Measurements from ENCODE around the gene PDLIM7.
A peak's percentile ranks its signal among the peaks of the same experiment; 100 is the strongest.

Gene PDLIM7

GRCh38 chr5:177523711-177524538 is 26.5 kb upstream of the PDLIM7 start:
- DNase-seq: no peak

- no peak for DNase-seq
Measured at GRCh38 chr5:177520916-177521513, 23.6 kb upstream of the PDLIM7 start.

- no peak for DNase-seq
Measured at GRCh38 chr5:177520271-177520670, 22.9 kb upstream of the PDLIM7 start.

- DNase-seq: no peak
Measured at GRCh38 chr5:177519463-177520235, 22.2 kb upstream of the PDLIM7 start.

GRCh38 chr5:177516601-177517568 is 19.5 kb upstream of the PDLIM7 start, which contains the start of gene DDX41:
Gene DDX41, minus strand, starts transcription at chr5:177516961. Its CDS starts 16 bp downstream, at chr5:177516945.
- DNase-seq: peak; percentile 49

- DNase-seq: no peak
Measured at GRCh38 chr5:177515580-177515979, 18.2 kb upstream of the PDLIM7 start.

GRCh38 chr5:177514541-177514940 is 17.1 kb upstream of the PDLIM7 start:
- no peak for DNase-seq

GRCh38 chr5:177513500-177513899 is 16.1 kb upstream of the PDLIM7 start:
- no peak for DNase-seq

GRCh38 chr5:177512736-177513380 is 15.5 kb upstream of the PDLIM7 start:
- no peak for DNase-seq

GRCh38 chr5:177511796-177512675 is 14.6 kb upstream of the PDLIM7 start:
- DNase-seq: no peak

- no peak for DNase-seq
Measured at GRCh38 chr5:177511181-177511580, 13.8 kb upstream of the PDLIM7 start.

- DNase-seq: no peak
Measured at GRCh38 chr5:177510567-177511053, 13.2 kb upstream of the PDLIM7 start.

GRCh38 chr5:177509991-177510566 is 12.7 kb upstream of the PDLIM7 start:
- no peak for DNase-seq

GRCh38 chr5:177509381-177509951 is 12.1 kb upstream of the PDLIM7 start, which contains the start of gene DOK3:
Gene DOK3, minus strand, starts transcription at chr5:177509826. Its CDS starts 286 bp downstream, at chr5:177509540.
- DNase-seq: no peak

GRCh38 chr5:177508837-177509236 is 11.4 kb upstream of the PDLIM7 start:
- DNase-seq: no peak

GRCh38 chr5:177508221-177508611 is 10.8 kb upstream of the PDLIM7 start:
- DNase-seq: no peak

GRCh38 chr5:177507596-177508220 is 10.3 kb upstream of the PDLIM7 start:
- no peak for DNase-seq

- no peak for DNase-seq
Measured at GRCh38 chr5:177507165-177507564, 9.8 kb upstream of the PDLIM7 start.

GRCh38 chr5:177505075-177505474 is 7.7 kb upstream of the PDLIM7 start:
- no peak for DNase-seq

Measured in cortex of kidney (tissue), 1 donor.